Immature natural killer cell (primary cell): ENCODE results near the gene DGKQ. TPM values are rescaled to one million over a fixed set of nuclear protein-coding genes. Genes with fewer than 3 reads are reported as not detected.

Experiments
- DNase-seq, 3 donors: peaks; one replicate each; pipeline ENCODE4 v3.0.0; 2022; ENCODE audit warnings: mixed read lengths in 1 of 3
- H3K27ac Mint-ChIP-seq, 6 donors: one replicate each; pipeline ENCODE4 v1.8.0; 2020; ENCODE audit warnings: mixed read lengths in 6 of 6, mild to moderate bottlenecking in 5 of 6, inconsistent platforms in 4 of 6, moderate library complexity in 3 of 6
- H3K27me3 Mint-ChIP-seq, 3 donors: one replicate each; pipeline ENCODE4 v1.8.0; 2020 to 2021; ENCODE audit warnings: low read depth in 3 of 3, mild to moderate bottlenecking in 3 of 3, mixed read lengths in 3 of 3, moderate library complexity in 3 of 3, inconsistent platforms in 1 of 3
- H3K36me3 Mint-ChIP-seq, 3 donors: one replicate each; pipeline ENCODE4 v1.8.0; 2020; ENCODE audit warnings: mixed read lengths in 3 of 3, inconsistent platforms in 2 of 3, mild to moderate bottlenecking in 2 of 3
- H3K4me1 Mint-ChIP-seq, 2 donors: one replicate each; pipeline ENCODE4 v1.8.0; 2020; ENCODE audit warnings: inconsistent platforms in 2 of 2, mild to moderate bottlenecking in 2 of 2, mixed read lengths in 2 of 2, moderate library complexity in 1 of 2
- H3K4me3 Mint-ChIP-seq, 5 donors: one replicate each; pipeline ENCODE4 v1.8.0; 2020; ENCODE audit warnings: mild to moderate bottlenecking in 5 of 5, mixed read lengths in 5 of 5, inconsistent platforms in 3 of 5, moderate library complexity in 3 of 5
- H3K9me3 Mint-ChIP-seq, 6 donors: one replicate each; pipeline ENCODE4 v1.8.0; 2020; ENCODE audit warnings: mild to moderate bottlenecking in 6 of 6, mixed read lengths in 6 of 6, inconsistent platforms in 4 of 6, moderate library complexity in 3 of 6
- polyA plus RNA-seq, 3 donors: library from polyadenylated mRNA; unstranded; fragments of 300-500 nt; fragmentation: Illumina TruSeq; gene quantifications; one replicate each; pipeline ENCODE4 v1.2.3, GENCODE V29; 2021

The DGKQ gene
- polyA plus RNA-seq, 3 donors from 2014 or later, result 12.1 to 24.0 (median 14.0) TPM

- H3K27me3 Mint-ChIP-seq, result peaks cover 4 to 8% (median 5%) of the 10 kb centered on the region in 3 donors
- no peak for DNase-seq
- no peaks in the 10 kb centered on the region for H3K9me3 Mint-ChIP-seq
- peaks cover 28 to 39% of the 10 kb centered on the region in 2 donors for H3K4me1 Mint-ChIP-seq
- peaks cover 4 to 14% (median 4%) of the 10 kb centered on the region in 3 donors for H3K36me3 Mint-ChIP-seq
- H3K4me3 Mint-ChIP-seq, result no peak overlapping the region
- H3K27ac Mint-ChIP-seq, result no peak overlapping the region
Measured at GRCh38 chr4:911871-912490, 61.4 kb downstream of the DGKQ start.

GRCh38 chr4:911221-911751 lies 62.1 kb downstream of the DGKQ start:
- H3K27ac Mint-ChIP-seq, result peak overlapping the region in 1 of 6 donors; percentile 40
- no peak for DNase-seq
- H3K4me1 Mint-ChIP-seq, result peaks cover 24 to 32% of the 10 kb centered on the region in 2 donors
- no peak overlapping the region for H3K4me3 Mint-ChIP-seq
- H3K27me3 Mint-ChIP-seq, result peaks cover 5 to 8% (median 6%) of the 10 kb centered on the region in 3 donors
- H3K9me3 Mint-ChIP-seq, result no peaks in the 10 kb centered on the region
- H3K36me3 Mint-ChIP-seq, result peaks cover 4 to 14% (median 4%) of the 10 kb centered on the region in 3 donors

- Mint-ChIP-seq H3K27ac (peak overlapping the region in 1 of 6 donors; percentile 40), H3K27me3 (peaks cover 6 to 11% (median 6%) of the 10 kb centered on the region in 3 donors), H3K4me3 (no peak overlapping the region), H3K36me3 (peaks cover 4 to 14% (median 4%) of the 10 kb centered on the region in 3 donors), H3K9me3 (no peaks in the 10 kb centered on the region), H3K4me1 (peaks cover 16 to 24% of the 10 kb centered on the region in 2 donors)
- DNase-seq, result no peak
Measured at GRCh38 chr4:910366-911091, 62.8 kb downstream of the DGKQ start.

- Mint-ChIP-seq H3K36me3 (peaks cover 4 to 14% (median 5%) of the 10 kb centered on the region in 3 donors), H3K27ac (no peak overlapping the region), H3K9me3 (no peaks in the 10 kb centered on the region), H3K27me3 (peaks cover 8 to 11% (median 10%) of the 10 kb centered on the region in 3 donors), H3K4me1 (peaks cover 9 to 17% of the 10 kb centered on the region in 2 donors), H3K4me3 (no peak overlapping the region)
- DNase-seq, result no peak
Measured at GRCh38 chr4:909821-910220, 63.5 kb downstream of the DGKQ start.

- Mint-ChIP-seq H3K4me1 (peaks cover 6 to 12% of the 10 kb centered on the region in 2 donors), H3K27ac (no peak overlapping the region), H3K4me3 (no peak overlapping the region), H3K27me3 (peaks cover 8 to 12% (median 10%) of the 10 kb centered on the region in 3 donors), H3K36me3 (peaks cover 4 to 14% (median 7%) of the 10 kb centered on the region in 3 donors), H3K9me3 (no peaks in the 10 kb centered on the region)
- no peak for DNase-seq
Measured at GRCh38 chr4:909131-909571, 64.2 kb downstream of the DGKQ start.

Other genes with a start within 250 kb of the DGKQ start
- gene CPLX1, start 147.4 kb downstream of the DGKQ start, polyA plus RNA-seq, result not detected
- 100 to 1,000 TPM in 1 of 3 donors, 10 to 100 TPM in 2; 49.4 to 119 (median 52.2) TPM for gene GAK, start 41.3 kb downstream of the DGKQ start, polyA plus RNA-seq
- 10 to 100 TPM; 13.9 to 41.6 (median 28.7) TPM for gene TMEM175, start 41.1 kb downstream of the DGKQ start, polyA plus RNA-seq
- 10 to 100 TPM in 1 of 3 donors, 1 to 10 TPM in 2; 5.6 to 12.2 (median 6.3) TPM for gene IDUA, start 13.5 kb upstream of the DGKQ start, polyA plus RNA-seq
- gene SLC26A1, start 19.8 kb upstream of the DGKQ start, polyA plus RNA-seq, result under 1 TPM in 2 of 3 donors, not detected in 1; 0.52 to 0.77 TPM
- under 1 TPM in 2 of 3 donors, not detected in 1; 0.19 to 0.30 TPM for gene FGFRL1, start 38.1 kb upstream of the DGKQ start, polyA plus RNA-seq
- 1 to 10 TPM in 2 of 3 donors, not detected in 1; 1.3 to 2.4 TPM for gene RNF212, start 140.0 kb upstream of the DGKQ start, polyA plus RNA-seq
- 1,000 to 10,000 TPM in 2 of 3 donors, 100 to 1,000 TPM in 1; 603 to 1,685 (median 1,079) TPM for gene SPON2, start 199.0 kb upstream of the DGKQ start, polyA plus RNA-seq